Stimulated activated CD4-positive, alpha-beta T cell treated with anti-CD3 and anti-CD28 coated beads, Interleukin-4, amount 100 ng/mL, for 4 hours (primary cell): Measurements from ENCODE around the gene TMCO4.
A peak's percentile ranks its signal among the peaks of the same experiment; 100 is the strongest.

Source experiments
- DNase-seq, 2 experiments: peaks; one replicate each; pipeline ENCODE4 v3.0.0-alpha.2; 2020

Gene TMCO4

GRCh38 chr1:19680644-19681043 is 119.1 kb downstream of the TMCO4 start:
- no peak for DNase-seq

- DNase-seq, result no peak
These were observed 120.0 kb downstream of the TMCO4 start for GRCh38 chr1:19679691-19680090.

- no peak for DNase-seq
These were observed 120.7 kb downstream of the TMCO4 start for GRCh38 chr1:19678931-19679453.

- no peak for DNase-seq
These were observed 121.2 kb downstream of the TMCO4 start for GRCh38 chr1:19678493-19678892.

- DNase-seq, result no peak
These were observed 123.2 kb downstream of the TMCO4 start for GRCh38 chr1:19676438-19676922.

- no peak for DNase-seq
These were observed 123.9 kb downstream of the TMCO4 start for GRCh38 chr1:19675797-19676196.

GRCh38 chr1:19672237-19672636 is 127.5 kb downstream of the TMCO4 start:
- DNase-seq, result no peak

GRCh38 chr1:19670787-19671186 is 128.9 kb downstream of the TMCO4 start:
- no peak for DNase-seq

GRCh38 chr1:19668888-19669287 is 130.8 kb downstream of the TMCO4 start:
- DNase-seq, result no peak

- DNase-seq, result no peak
These were observed 133.9 kb downstream of the TMCO4 start for GRCh38 chr1:19665496-19666465.

- DNase-seq, result no peak
These were observed 134.6 kb downstream of the TMCO4 start for GRCh38 chr1:19665186-19665495.

- peak; percentile 43 to 57 for DNase-seq
These were observed 135.1 kb downstream of the TMCO4 start, which contains the start of gene HTR6 for GRCh38 chr1:19664453-19665185. Gene HTR6, plus strand, starts transcription at chr1:19664875. Its CDS starts 879 bp downstream, at chr1:19665754.

GRCh38 chr1:19662313-19662712 is 137.4 kb downstream of the TMCO4 start:
- DNase-seq, result no peak

- no peak for DNase-seq
These were observed 137.9 kb downstream of the TMCO4 start for GRCh38 chr1:19661721-19662228.

- DNase-seq, result no peak
These were observed 141.5 kb downstream of the TMCO4 start for GRCh38 chr1:19658186-19658585.

- no peak for DNase-seq
These were observed 142.2 kb downstream of the TMCO4 start for GRCh38 chr1:19657511-19657910.

- no peak for DNase-seq
These were observed 142.8 kb downstream of the TMCO4 start for GRCh38 chr1:19656780-19657466.

- DNase-seq, result no peak
These were observed 143.5 kb downstream of the TMCO4 start for GRCh38 chr1:19656134-19656779.

- no peak for DNase-seq
These were observed 144.0 kb downstream of the TMCO4 start for GRCh38 chr1:19655718-19656080.

GRCh38 chr1:19654886-19655717 is 144.6 kb downstream of the TMCO4 start:
- DNase-seq, result no peak

GRCh38 chr1:19654386-19654785 is 145.3 kb downstream of the TMCO4 start:
- DNase-seq, result no peak
